ENCODE measurements around the gene IL22RA1. TPM values are rescaled to one million over a fixed set of nuclear protein-coding genes. Genes with fewer than 3 reads are reported as not detected.

Gene IL22RA1
- total RNA-seq, 1 donor from 2014 or later, result not detected

GRCh38 chr1:24082372-24082771 is 60.6 kb downstream of the IL22RA1 start:
- Histone ChIP-seq H2AFZ (replicated peaks) (no peak overlapping the region), H3K27ac (no peak overlapping the region), H3K9ac (no peak overlapping the region), H3K4me2 (no peak overlapping the region), H3K27me3 (no peaks in the 10 kb centered on the region), H3F3A (ENCODE audit: low read depth) (no peaks in the 10 kb centered on the region), H3K4me1 (no peaks in the 10 kb centered on the region), H3K9me3 (ENCODE audit: low read depth) (no peaks in the 10 kb centered on the region), H3K36me3 (no peaks in the 10 kb centered on the region), H3K4me3 (no peak overlapping the region), H3K79me2 (ENCODE audit: low read depth) (no peaks in the 10 kb centered on the region), H4K20me1 (ENCODE audit: low read depth) (no peaks in the 10 kb centered on the region)
- Mint-ChIP-seq H3K4me3 (no peak overlapping the region), H3K9me3 (no peaks in the 10 kb centered on the region), H3K4me1 (no peaks in the 10 kb centered on the region), H3K36me3 (no peaks in the 10 kb centered on the region), H3K27me3 (ENCODE audit: insufficient read depth, low read depth) (peaks cover 6% of the 10 kb centered on the region), H3K27ac (no peak overlapping the region)
- TF ChIP-seq CTCF (IDR thresholded peaks at IDR 0.05) (no peak), EZH2 (IDR thresholded peaks at IDR 0.05) (no peak), EZH2phosphoT487 (IDR thresholded peaks at IDR 0.05) (no peak)
- DNase-seq (ENCODE audit: low spot score), result no peak

- Histone ChIP-seq H3K27me3 (no peaks in the 10 kb centered on the region), H3K36me3 (no peaks in the 10 kb centered on the region), H3K4me3 (no peak overlapping the region), H3K27ac (no peak overlapping the region), H3K79me2 (ENCODE audit: low read depth) (no peaks in the 10 kb centered on the region), H4K20me1 (ENCODE audit: low read depth) (no peaks in the 10 kb centered on the region), H3K4me2 (no peak overlapping the region), H3K9ac (no peak overlapping the region), H2AFZ (replicated peaks) (no peak overlapping the region), H3K4me1 (no peaks in the 10 kb centered on the region), H3F3A (ENCODE audit: low read depth) (no peaks in the 10 kb centered on the region), H3K9me3 (ENCODE audit: low read depth) (no peaks in the 10 kb centered on the region)
- Mint-ChIP-seq H3K36me3 (no peaks in the 10 kb centered on the region), H3K4me3 (no peak overlapping the region), H3K4me1 (no peaks in the 10 kb centered on the region), H3K27ac (no peak overlapping the region), H3K27me3 (ENCODE audit: insufficient read depth, low read depth) (peaks cover 8% of the 10 kb centered on the region), H3K9me3 (no peaks in the 10 kb centered on the region)
- no peak for DNase-seq (ENCODE audit: low spot score)
- TF ChIP-seq EZH2 (IDR thresholded peaks at IDR 0.05), result no peak
- no peak for TF ChIP-seq EZH2phosphoT487 (IDR thresholded peaks at IDR 0.05)
- TF ChIP-seq CTCF (IDR thresholded peaks at IDR 0.05), result no peak
Measured at GRCh38 chr1:24081190-24081589, 61.8 kb downstream of the IL22RA1 start.

DNA sequence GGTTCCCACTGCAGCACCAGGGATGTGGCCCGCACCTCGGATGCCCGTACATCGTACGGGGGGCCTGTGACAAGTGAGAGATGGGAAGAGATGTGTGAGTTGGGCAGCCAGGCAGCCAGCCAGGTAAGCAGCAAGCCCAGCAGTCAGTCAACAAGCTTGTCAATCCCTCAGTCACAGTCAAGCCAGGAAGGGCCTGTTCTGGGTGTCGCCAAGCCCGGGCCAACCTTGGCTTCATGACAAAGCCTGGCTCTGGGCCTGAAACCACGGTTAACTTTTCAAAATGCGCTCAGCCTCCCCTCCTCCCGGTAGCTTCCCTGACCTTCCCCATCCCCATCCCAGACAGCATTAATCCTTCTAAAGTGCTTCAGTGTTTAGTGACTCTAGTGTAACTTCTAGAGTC is 62.8 kb downstream of the IL22RA1 start:
- Histone ChIP-seq H3K27me3 (no peaks in the 10 kb centered on the region), H3K9ac (no peak overlapping the region), H4K20me1 (ENCODE audit: low read depth) (no peaks in the 10 kb centered on the region), H3F3A (ENCODE audit: low read depth) (no peaks in the 10 kb centered on the region), H3K4me2 (no peak overlapping the region), H3K9me3 (ENCODE audit: low read depth) (no peaks in the 10 kb centered on the region), H2AFZ (replicated peaks) (no peak overlapping the region), H3K4me1 (no peaks in the 10 kb centered on the region), H3K4me3 (no peak overlapping the region), H3K27ac (no peak overlapping the region), H3K36me3 (no peaks in the 10 kb centered on the region), H3K79me2 (ENCODE audit: low read depth) (no peaks in the 10 kb centered on the region)
- peaks cover 10% of the 10 kb centered on the region for H3K27me3 Mint-ChIP-seq (ENCODE audit: insufficient read depth, low read depth)
- H3K4me3 Mint-ChIP-seq, result no peak overlapping the region
- H3K27ac Mint-ChIP-seq, result no peak overlapping the region
- no peaks in the 10 kb centered on the region for H3K9me3 Mint-ChIP-seq
- no peaks in the 10 kb centered on the region for H3K4me1 Mint-ChIP-seq
- no peak for TF ChIP-seq EZH2phosphoT487 (IDR thresholded peaks at IDR 0.05)
- TF ChIP-seq CTCF (IDR thresholded peaks at IDR 0.05), result no peak
- TF ChIP-seq EZH2 (IDR thresholded peaks at IDR 0.05), result no peak
- DNase-seq (ENCODE audit: low spot score), result no peak
- H3K36me3 Mint-ChIP-seq, result no peaks in the 10 kb centered on the region
